ENCODE data around the gene ABCG5.

Gene ABCG5

DNA sequence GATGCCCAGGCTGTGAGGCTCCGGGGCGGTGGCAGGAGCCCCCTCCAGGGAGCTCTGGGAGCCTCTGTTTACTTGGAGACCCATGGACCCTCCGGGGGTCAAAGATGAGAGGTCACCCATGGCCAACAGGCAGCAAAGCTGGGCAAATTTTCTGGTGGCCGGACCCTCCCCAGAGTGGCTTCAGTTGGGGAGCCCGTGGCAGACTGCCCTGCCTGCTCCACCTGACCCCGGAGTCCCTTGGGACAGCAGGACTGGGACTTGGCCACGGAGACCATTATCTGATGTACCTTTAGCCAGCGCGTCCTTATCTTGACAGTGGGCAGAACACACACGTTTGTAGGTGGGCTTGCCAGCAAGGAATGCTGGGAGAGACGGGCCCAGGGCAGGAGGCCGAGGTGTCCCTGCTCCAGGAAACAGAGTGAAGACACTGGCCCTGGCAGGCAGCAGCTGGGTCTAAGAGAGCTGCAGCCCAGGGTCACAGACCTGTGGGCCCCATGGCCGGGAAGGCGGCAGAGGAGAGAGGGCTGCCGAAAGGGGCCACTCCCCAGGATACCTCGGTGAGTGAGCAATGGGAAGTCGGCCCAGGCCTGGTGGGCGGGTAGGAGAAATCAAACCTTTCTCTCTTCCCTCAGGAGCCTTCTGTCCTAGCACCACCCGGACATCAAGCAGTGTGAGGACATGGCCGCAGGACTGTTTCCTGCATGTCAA lies at the start of gene ABCG5, which contains the start of gene ABCG8:
ABCG5 (minus strand) TSS at position 280 of the 708 bp plus-strand sequence; CDS start at position 120, 160 bp downstream.
ABCG8 (plus strand) TSS at position 412 of the 708 bp plus-strand sequence; CDS start at position 495, 83 bp downstream.
- H3K4me3 ChIP-seq (ENCODE audit: low read depth, low read length): no peak within 1 kb of the TSS
- TF ChIP-seq, protein P1, sequence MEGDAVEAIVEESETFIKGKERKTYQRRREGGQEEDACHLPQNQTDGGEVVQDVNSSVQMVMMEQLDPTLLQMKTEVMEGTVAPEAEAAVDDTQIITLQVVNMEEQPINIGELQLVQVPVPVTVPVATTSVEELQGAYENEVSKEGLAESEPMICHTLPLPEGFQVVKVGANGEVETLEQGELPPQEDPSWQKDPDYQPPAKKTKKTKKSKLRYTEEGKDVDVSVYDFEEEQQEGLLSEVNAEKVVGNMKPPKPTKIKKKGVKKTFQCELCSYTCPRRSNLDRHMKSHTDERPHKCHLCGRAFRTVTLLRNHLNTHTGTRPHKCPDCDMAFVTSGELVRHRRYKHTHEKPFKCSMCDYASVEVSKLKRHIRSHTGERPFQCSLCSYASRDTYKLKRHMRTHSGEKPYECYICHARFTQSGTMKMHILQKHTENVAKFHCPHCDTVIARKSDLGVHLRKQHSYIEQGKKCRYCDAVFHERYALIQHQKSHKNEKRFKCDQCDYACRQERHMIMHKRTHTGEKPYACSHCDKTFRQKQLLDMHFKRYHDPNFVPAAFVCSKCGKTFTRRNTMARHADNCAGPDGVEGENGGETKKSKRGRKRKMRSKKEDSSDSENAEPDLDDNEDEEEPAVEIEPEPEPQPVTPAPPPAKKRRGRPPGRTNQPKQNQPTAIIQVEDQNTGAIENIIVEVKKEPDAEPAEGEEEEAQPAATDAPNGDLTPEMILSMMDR (IDR thresholded peaks at IDR 0.05; ENCODE audit: low read depth, low read length, missing control alignments): no peak
- no peak for DNase-seq (ENCODE audit: low read depth)

DNA sequence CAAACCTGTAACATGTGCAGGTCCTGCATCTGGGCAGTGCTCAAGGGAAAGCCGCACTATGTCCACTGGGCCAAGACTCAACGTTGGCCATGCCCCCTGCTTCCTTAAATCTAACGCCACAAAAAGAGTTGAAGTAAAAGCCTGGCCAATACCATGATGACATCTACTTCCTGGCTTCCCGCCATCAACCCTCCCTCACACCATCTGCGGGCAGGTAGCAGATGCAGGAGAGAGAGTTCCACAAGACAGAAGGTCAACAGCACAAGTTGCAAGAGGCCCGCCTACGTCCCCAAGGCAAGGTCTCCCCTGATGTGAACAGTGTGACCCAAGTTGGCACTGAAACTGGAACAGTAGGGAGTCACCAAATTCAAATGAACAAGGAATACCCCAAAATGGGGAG lies 48.5 kb upstream of the ABCG5 start:
- TF ChIP-seq, protein P1 (IDR thresholded peaks at IDR 0.05; ENCODE audit: low read depth, low read length, missing control alignments): no peak
- no peak overlapping the region for H3K4me3 ChIP-seq (ENCODE audit: low read depth, low read length)
- no peak for DNase-seq (ENCODE audit: low read depth)

DNA sequence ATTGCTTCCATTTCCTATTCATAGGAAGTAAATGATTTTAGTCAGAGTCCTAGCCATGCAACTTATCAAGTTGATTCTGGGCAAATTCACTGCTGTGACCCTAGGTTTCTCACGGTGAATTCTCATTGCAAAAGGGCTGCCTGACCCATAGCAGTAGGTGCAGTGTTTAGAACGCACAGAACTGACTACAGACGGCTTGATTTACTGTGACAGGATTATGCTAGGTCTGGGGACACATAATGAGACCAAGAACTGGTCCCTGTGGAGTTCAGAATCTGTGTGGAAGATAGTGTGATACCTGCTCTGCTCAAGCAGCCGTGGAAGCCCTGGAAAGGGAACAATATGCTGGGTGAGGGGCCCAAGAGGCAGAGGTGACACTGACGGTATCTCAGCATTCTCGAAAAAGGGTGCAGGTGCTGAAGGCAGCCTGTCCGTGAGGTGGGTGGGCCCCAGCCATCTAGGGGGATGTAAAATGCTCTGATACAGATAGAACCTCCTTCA lies 46.5 kb upstream of the ABCG5 start:
- H3K4me3 ChIP-seq (ENCODE audit: low read depth, low read length): no peak overlapping the region
- TF ChIP-seq, protein P1 (IDR thresholded peaks at IDR 0.05; ENCODE audit: low read depth, low read length, missing control alignments): no peak

DNA sequence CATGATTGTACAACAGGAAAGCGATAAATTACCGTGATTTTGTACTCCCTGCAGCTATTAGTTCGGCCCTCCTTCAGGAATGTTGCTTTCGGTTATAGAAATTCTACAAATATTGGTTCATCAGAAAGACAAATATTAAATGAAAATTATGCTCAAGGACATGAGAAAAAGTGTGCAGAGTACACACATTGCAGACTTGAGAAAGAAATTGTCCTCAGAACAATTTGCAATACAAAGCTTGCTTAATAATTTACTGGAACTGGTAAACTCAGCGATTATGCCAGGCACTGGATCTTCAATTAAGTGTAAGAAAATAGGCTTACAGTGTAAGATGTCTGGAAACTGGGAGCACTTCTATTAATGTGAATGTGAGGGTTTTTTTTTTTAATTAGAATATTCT lies 46.0 kb upstream of the ABCG5 start:
- no peak for DNase-seq (ENCODE audit: low read depth)
- TF ChIP-seq, protein P1 (IDR thresholded peaks at IDR 0.05; ENCODE audit: low read depth, low read length, missing control alignments): no peak
- H3K4me3 ChIP-seq (ENCODE audit: low read depth, low read length): no peak overlapping the region

More for the DNA sequence above, 46.5 kb upstream of the ABCG5 start:
- no peak for DNase-seq (ENCODE audit: low read depth)

GRCh38 chr2:43882312-43882711 lies 43.7 kb upstream of the ABCG5 start:
- no peak for DNase-seq (ENCODE audit: low read depth)
- TF ChIP-seq, protein P1 (IDR thresholded peaks at IDR 0.05; ENCODE audit: low read depth, low read length, missing control alignments): no peak
- no peak overlapping the region for H3K4me3 ChIP-seq (ENCODE audit: low read depth, low read length)

GRCh38 chr2:43880952-43881351 lies 42.3 kb upstream of the ABCG5 start:
- TF ChIP-seq, protein P1 (IDR thresholded peaks at IDR 0.05; ENCODE audit: low read depth, low read length, missing control alignments): no peak
- H3K4me3 ChIP-seq (ENCODE audit: low read depth, low read length): no peak overlapping the region
- no peak for DNase-seq (ENCODE audit: low read depth)

DNA sequence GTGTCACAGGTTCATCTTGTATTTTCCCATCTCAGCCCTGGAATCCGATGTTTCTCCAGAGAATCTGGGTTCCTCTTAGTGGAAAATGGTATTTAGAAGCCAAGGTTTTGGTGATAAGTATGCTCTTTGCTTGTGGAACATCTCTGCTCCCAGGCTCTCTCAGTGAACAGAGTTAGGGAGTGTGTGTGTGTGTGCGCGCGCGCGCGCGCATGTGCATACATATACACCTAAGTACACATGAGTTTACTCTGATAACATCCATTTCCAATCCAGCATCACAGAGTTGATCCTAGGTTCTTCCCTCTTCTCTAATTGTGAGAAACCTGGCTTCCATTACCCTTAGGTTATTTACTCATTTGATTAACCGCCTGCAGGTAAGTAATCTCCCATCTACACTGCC lies 41.8 kb upstream of the ABCG5 start:
- TF ChIP-seq, protein P1 (IDR thresholded peaks at IDR 0.05; ENCODE audit: low read depth, low read length, missing control alignments): no peak

More for the DNA sequence above, 41.8 kb upstream of the ABCG5 start:
- no peak for DNase-seq (ENCODE audit: low read depth)
- no peak overlapping the region for H3K4me3 ChIP-seq (ENCODE audit: low read depth, low read length)
